ENCODE results near the gene KATNIP.
"Not testable (repeated sequence)": the region's sequence is repeated elsewhere in the genome, so short reads cannot be mapped to it uniquely, and the experiment has no call there.

The KATNIP gene

GRCh38 chr16:27538528-27538927, 11.4 kb upstream of the KATNIP start:
- no peak for DNase-seq (ENCODE audit: low read depth in 2 of 2)

DNA sequence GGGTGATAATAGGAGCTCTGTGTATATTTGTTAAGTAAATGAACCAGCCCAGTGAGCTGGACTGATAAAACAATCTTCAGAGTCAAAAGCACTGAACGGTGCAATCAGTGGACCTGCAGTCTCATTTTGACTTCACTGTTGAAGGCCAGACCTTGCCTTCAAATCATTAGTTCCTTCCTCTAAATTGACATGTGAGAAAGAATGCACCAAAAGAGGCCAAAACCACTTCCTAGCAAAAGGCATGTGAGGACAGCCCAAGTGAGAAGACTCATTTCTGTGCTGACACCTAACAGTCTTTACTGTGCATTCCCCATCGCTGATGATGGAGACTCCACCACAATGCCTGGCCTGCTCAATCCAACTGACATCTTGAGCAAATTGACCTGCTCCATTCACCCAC, 10.8 kb upstream of the KATNIP start:
- DNase-seq (ENCODE audit: low read depth in 2 of 2) = no peak

DNA sequence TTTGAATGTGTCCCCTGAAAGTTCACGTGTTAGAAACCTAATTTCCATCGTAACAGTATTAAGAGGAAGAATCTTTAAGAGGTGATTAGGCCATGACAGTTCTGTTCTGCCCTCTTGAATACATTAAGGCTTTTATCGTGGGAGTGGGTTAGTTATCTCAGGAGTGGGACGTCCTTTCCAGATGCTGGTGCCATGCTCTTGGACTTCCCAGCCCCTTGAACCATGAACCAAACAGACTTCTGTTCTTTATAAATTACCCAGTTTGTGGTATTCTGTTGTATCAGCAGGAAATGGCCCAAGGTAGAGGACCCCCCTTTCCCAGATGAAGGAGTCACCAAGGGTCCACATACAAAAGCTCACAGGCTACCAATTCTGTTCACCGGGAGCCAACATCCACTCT, 10.3 kb upstream of the KATNIP start:
- no peak for DNase-seq (ENCODE audit: low read depth in 2 of 2)

DNA sequence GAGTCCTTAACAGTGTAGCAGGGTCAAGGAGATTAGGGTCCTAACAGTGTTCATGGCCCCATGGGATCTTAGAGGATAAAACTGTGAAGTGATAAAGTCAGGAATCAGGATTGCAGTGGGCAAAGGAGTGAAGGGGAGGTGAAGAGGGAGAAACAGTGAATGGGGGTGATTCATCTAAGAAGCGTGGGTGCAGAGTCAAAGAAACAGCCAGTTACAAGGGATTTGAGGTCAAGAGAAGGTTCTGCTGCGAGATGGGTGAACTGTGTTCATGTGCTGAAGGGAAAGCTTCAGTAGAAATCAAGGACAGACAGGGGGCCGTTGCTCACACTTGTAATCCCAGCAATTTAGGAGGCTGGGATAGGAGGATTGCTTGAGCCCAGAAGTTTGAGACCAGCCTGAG, 6.1 kb upstream of the KATNIP start:
- DNase-seq (ENCODE audit: low read depth in 2 of 2) = no peak

- DNase-seq (ENCODE audit: low read depth in 2 of 2) = no peak
These were observed 5.3 kb upstream of the KATNIP start for GRCh38 chr16:27544671-27545070.

DNA sequence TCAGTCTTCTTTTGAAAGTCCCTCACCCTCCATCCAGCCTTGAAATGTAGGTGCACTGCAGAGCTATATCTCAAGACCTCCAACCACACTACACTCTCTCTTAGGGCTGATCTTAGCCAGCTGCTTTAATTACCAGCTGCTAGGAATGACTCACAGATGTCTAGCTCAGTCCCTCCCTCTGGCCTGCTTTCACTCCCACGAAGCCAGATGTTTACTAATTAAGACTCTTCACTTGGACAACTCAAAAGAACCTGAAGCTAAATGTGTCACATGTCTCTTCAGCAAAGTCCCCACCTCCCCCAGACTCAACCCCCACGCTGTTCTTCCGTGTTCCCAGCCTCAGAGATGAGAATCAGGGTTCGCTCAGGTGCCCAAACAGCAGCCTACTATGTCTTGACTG, 2.8 kb upstream of the KATNIP start:
- DNase-seq (ENCODE audit: low read depth in 2 of 2) = no peak

DNA sequence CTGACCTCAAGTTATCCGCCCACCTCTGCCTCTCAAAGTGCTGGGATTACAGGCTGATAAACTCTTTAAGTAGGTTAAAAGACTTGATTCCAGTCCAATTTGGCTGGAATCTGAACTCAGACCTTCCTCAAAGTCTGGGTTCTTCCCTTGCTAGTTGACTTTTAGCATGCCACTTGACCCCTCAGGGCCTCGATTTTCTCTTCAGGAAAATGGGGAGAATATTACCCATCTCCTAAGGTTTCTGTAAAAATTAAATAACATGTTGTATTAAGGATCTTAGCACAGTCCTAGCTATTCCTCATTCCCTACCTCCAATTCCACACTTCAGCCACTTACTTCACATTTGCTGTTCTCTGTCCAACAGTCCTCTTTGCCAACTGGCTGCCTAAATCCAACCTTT, 2.1 kb upstream of the KATNIP start:
- no peak for DNase-seq (ENCODE audit: low read depth in 2 of 2)

- no peak for DNase-seq (ENCODE audit: low read depth in 2 of 2)
These were observed 539 bp upstream of the KATNIP start for GRCh38 chr16:27549464-27549745.

GRCh38 chr16:27550582-27550920, 607 bp downstream of the KATNIP start:
- no peak for DNase-seq (ENCODE audit: low read depth in 2 of 2)

- DNase-seq (ENCODE audit: low read depth in 2 of 2) = no peak
These were observed 1.1 kb downstream of the KATNIP start for GRCh38 chr16:27551036-27551435.

DNA sequence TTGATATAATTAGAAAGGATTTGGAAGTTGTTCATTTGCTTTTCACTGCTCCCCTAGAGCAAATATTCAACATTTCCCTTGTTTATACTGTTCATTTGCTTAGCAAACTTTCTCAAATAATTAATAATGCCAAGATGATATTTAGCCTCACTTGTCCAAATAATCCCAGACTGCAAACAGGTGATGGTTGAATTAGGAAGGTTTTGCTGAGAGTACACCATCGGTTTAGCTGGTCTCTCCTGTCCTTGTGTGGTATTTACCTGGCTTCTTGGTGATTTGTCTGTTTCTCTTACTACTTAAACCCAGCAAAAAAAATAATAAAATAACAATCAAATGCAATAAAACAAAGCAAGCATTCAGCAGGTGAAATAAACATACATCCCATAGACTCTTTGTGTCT, 6.5 kb downstream of the KATNIP start:
- no peak for DNase-seq (ENCODE audit: low read depth in 2 of 2)

DNA sequence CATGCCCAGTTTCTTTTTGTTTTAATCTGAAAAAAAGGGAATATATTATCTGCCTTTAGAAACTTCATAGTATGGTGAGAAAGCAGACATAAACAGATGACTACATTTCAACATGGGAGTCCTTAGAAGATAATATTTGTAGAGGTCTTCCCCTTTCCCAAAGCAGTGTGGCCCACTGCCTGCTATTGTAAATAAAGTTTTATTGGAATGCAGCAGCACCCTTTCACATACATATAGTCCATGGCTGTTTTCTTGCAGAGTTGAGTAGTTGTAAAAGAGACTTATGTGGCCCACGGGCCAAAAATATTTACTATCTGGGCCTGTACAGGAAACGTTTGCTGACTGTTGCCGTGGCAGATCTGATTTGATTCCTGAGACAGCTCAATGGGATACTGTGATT, 8.5 kb downstream of the KATNIP start:
- DNase-seq (ENCODE audit: low read depth in 2 of 2) = no peak

GRCh38 chr16:27558932-27559331, 9.0 kb downstream of the KATNIP start:
- DNase-seq (ENCODE audit: low read depth in 2 of 2) = no peak

GRCh38 chr16:27561216-27561615, 11.3 kb downstream of the KATNIP start:
- no peak for DNase-seq (ENCODE audit: low read depth in 2 of 2)

GRCh38 chr16:27564224-27564623, 14.3 kb downstream of the KATNIP start:
- DNase-seq (ENCODE audit: low read depth in 2 of 2) = no peak

DNA sequence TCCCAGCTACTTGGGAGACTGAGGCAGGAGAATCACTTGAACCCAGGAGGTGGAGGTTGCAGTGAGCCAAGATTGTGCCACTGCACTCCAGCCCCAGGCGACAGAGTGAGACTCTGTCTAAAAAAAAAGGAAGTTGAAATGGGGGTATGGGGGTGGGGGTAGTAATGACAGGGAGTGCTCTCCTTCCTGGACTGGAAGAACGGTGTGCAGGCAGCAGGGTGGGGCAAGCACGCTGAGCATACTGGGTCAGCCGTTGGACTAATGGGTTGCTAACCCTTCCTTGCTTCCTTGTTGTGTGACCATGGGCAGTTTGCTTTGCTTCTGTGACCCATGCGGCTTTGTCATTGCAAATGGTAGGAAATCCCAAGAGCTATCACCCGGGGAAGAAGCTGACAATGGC, 16.5 kb downstream of the KATNIP start:
- DNase-seq (ENCODE audit: low read depth in 2 of 2) = no peak

DNA sequence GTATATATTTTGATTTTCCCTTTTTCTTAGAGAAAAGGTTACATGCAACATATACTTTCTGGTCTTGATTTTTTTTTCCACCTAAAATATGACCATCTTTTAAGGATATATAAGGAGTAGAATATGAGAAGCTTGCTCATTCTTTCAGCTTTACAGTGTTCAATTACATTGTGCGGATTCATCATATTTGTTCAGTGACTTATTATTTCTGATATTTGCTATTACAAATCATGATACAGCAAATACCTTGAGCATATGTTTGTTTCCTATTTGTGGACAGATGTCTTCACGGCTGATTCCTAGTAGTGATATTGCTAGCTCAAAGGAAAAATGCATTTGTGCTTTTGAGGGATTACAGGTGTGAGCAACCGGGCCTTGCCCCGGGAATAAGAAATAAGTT, 18.1 kb downstream of the KATNIP start:
- DNase-seq (ENCODE audit: low read depth in 2 of 2) = no peak

- DNase-seq (ENCODE audit: low read depth in 2 of 2) = not testable (repeated sequence)
These were observed 21.0 kb downstream of the KATNIP start for GRCh38 chr16:27570986-27571385.

DNA sequence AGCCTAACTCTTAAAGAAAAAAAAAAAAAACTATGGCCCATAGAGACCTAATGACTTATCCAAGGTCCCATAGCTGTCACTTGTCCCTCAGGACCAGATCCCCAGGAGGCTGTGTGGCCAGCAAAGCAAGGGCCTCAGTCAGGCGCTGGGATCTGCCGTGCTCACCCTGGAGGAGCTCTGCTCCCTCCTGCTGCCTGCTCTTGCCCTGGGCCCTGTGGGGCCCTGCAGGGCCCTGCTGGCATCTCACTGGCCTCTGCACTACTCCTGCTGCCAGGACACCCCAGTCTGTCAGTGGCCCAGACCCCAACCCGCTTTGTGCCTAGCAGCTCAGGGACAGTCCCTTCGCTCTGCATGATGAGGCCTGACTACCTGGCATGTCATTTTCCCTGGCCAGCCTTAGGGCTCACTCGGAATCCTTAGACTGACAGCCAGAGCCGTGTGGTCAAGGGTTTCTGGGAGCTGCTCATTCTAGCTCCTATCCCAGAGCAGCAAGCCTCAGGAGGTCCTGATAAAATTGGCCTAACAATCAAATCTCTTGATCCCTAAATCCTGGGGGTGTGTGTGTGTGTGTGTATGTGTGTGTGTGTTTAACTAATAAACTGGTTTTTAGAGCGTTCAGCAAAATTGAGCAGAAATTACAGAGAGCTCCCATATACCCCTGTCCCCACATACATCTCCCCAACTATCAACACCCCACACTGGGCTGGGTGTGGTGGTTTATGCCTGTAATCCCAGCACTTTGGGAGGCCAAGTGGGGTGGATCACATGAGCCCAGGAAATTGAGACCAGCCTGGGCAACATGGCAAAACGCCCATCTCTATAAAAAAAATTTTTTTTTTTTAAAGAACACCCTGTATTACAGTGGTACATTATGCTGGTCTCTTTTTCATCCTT, 21.7 kb downstream of the KATNIP start:
- DNase-seq (ENCODE audit: low read depth in 2 of 2) = no peak

- DNase-seq (ENCODE audit: low read depth in 2 of 2) = no peak
These were observed 22.8 kb downstream of the KATNIP start for GRCh38 chr16:27572711-27573110.

DNA sequence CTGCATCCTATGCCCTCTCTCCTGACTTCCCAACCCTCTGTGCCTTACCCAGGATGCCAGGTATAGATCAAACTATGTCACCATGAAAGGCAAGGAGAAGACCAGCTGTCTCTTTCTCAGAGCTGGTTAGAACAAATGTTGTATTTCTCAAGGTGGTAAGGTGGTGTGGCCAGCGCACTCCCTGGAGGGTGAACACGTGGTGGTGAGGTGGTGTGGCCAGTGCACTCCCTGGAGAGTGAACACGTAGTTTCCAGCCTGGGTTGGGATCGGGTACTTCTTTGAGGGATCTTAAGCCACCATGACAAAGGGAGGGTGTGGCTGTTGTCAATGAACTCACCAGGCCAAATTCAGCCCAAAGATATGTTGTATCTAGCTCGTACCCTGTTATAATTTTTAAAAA, 26.8 kb downstream of the KATNIP start:
- DNase-seq (ENCODE audit: low read depth in 2 of 2) = no peak

GRCh38 chr16:27579087-27579980, 29.4 kb downstream of the KATNIP start:
- no peak for DNase-seq (ENCODE audit: low read depth in 2 of 2)

DNA sequence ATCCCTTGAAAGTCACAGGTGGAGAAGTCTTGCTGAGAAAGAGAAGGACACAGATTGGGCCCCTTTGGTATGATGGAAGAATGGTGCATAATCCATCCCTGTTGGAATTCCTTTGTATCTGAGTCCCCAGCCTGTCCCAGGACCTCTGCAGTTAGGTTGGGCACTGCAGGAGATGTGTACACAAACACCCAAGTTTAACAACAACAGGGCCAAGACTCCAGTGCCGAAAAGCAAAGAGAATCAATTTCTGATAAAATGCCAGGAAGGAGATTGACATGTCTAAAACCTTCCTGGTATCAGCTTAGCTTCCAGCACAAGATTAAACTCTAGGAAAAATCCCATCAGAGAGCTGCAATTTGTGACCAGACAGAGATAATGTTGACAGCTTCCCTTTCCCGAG, 32.9 kb downstream of the KATNIP start:
- no peak for DNase-seq (ENCODE audit: low read depth in 2 of 2)
